Breast epithelium (tissue), 4 donors: ENCODE results near the gene PDIA5. TPM values are rescaled to one million over a fixed set of nuclear protein-coding genes. Genes with fewer than 3 reads are reported as not detected.

ENCODE experiments used
- DNase-seq, 2 donors: peaks; one replicate each; pipeline ENCODE4 v3.0.0-alpha.2; 2019; ENCODE audit warnings: low spot score in 2 of 2
- H3K27ac ChIP-seq, 2 donors: fragments of 200-600 bp; sonication (generic) in 1 of 2; one replicate each; pipeline ENCODE4 v1.5.1; 2016 to 2019; ENCODE audit warnings: mild to moderate bottlenecking in 1 of 2
- H3K27me3 ChIP-seq, 2 donors: fragments of 200-600 bp; sonication (generic) in 1 of 2; one replicate each; pipeline versions ENCODE4 v1.5.1 to v1.6.0; 2017 to 2019; ENCODE audit warnings: control low read depth in 1 of 2, mild to moderate bottlenecking in 1 of 2
- H3K36me3 ChIP-seq: fragments of 200-600 bp; one replicate; pipeline ENCODE4 v1.5.1; 2019
- H3K4me1 ChIP-seq, 2 donors: fragments of 200-600 bp; sonication (generic); one replicate each; pipeline ENCODE4 v1.5.1; 2016 to 2019; ENCODE audit warnings: control low read depth in 1 of 2
- H3K4me3 ChIP-seq, 3 donors: fragments of 200-600 bp; sonication (generic); 1 replicate in 2 of 3; 2 replicates in 1 of 3; pipeline ENCODE4 v1.5.1; 2016 to 2019; ENCODE audit warnings: mild to moderate bottlenecking in 3 of 3, moderate library complexity in 2 of 3
- H3K9me3 ChIP-seq, 2 donors: fragments of 200-600 bp; sonication (generic) in 1 of 2; one replicate each; pipeline ENCODE4 v1.5.1; 2016 to 2019; ENCODE audit warnings: control low read depth in 1 of 2
- CTCF ChIP-seq, 3 donors: fragments of 450-650 bp; IDR thresholded peaks; one replicate each; pipeline ENCODE4 v1.5.1; 2016 to 2017; ENCODE audit warnings: antibody characterized with exemption in 3 of 3, mild to moderate bottlenecking in 3 of 3, moderate library complexity in 3 of 3
- POLR2A ChIP-seq: fragments of 450-650 bp; IDR thresholded peaks from one replicate; pipeline ENCODE4 v1.6.1; 2016; ENCODE audit warnings: antibody characterized with exemption, mild to moderate bottlenecking, moderate library complexity
- POLR2AphosphoS5 ChIP-seq, 3 donors: sonication (generic); formaldehyde crosslinking; IDR thresholded peaks; one replicate each; pipeline ENCODE4 v1.6.1; 2017; ENCODE audit warnings: antibody characterized with exemption in 3 of 3
- intact Hi-C: fragments of 100-400 bp; cut with DNase I; formaldehyde crosslinking; loops from one replicate; pipeline ENCODE4 v1.15.1; 2023; ENCODE audit warnings: low total_unique reads
- total RNA-seq, 3 donors: library from RNA; depleted of rRNA; stranded (reverse); fragments of >200 nt; gene quantifications; one replicate each; pipeline ENCODE4 v1.1.0, GENCODE V29; 2016

PDIA5 gene
- total RNA-seq, 3 donors from 2014 or later: 10.7 to 26.5 (median 11.0) TPM

GRCh38 chr3:123116116-123116515 lies 49.3 kb downstream of the PDIA5 start:
- intact Hi-C loops: no loop called here
- H3K27ac ChIP-seq: no peak overlapping the region
- no peaks in the 10 kb centered on the region for H3K36me3 ChIP-seq
- no peak overlapping the region for H3K4me3 ChIP-seq
- TF ChIP-seq CTCF (IDR thresholded peaks at IDR 0.05): no peak
- TF ChIP-seq POLR2A: no peak
- no peak for TF ChIP-seq POLR2AphosphoS5 (IDR thresholded peaks at IDR 0.05)
- no peak for DNase-seq
- H3K9me3 ChIP-seq: no peaks in the 10 kb centered on the region
- no peaks in the 10 kb centered on the region for H3K4me1 ChIP-seq
- H3K27me3 ChIP-seq: no peaks in the 10 kb centered on the region

- Histone ChIP-seq H3K36me3 (no peaks in the 10 kb centered on the region), H3K4me3 (no peak overlapping the region), H3K9me3 (no peaks in the 10 kb centered on the region), H3K27ac (no peak overlapping the region), H3K27me3 (no peaks in the 10 kb centered on the region), H3K4me1 (no peaks in the 10 kb centered on the region)
- DNase-seq: no peak
- TF ChIP-seq POLR2AphosphoS5 (IDR thresholded peaks at IDR 0.05): no peak
- TF ChIP-seq CTCF (IDR thresholded peaks at IDR 0.05): no peak
- TF ChIP-seq POLR2A: no peak
- intact Hi-C loops: no loop called here
Measured at GRCh38 chr3:123119388-123119787, 52.6 kb downstream of the PDIA5 start.

- Histone ChIP-seq H3K4me1 (no peaks in the 10 kb centered on the region), H3K4me3 (no peak overlapping the region), H3K36me3 (no peaks in the 10 kb centered on the region), H3K9me3 (no peaks in the 10 kb centered on the region), H3K27ac (no peak overlapping the region), H3K27me3 (no peaks in the 10 kb centered on the region)
- intact Hi-C loops: no loop called here
- TF ChIP-seq POLR2AphosphoS5 (IDR thresholded peaks at IDR 0.05): no peak
- no peak for TF ChIP-seq CTCF (IDR thresholded peaks at IDR 0.05)
- no peak for TF ChIP-seq POLR2A
- DNase-seq: no peak
Measured at GRCh38 chr3:123119802-123120201, 53.0 kb downstream of the PDIA5 start.

GRCh38 chr3:123120573-123120972 lies 53.7 kb downstream of the PDIA5 start:
- intact Hi-C loops: no loop called here
- Histone ChIP-seq H3K4me1 (no peaks in the 10 kb centered on the region), H3K4me3 (no peak overlapping the region), H3K27ac (no peak overlapping the region), H3K36me3 (no peaks in the 10 kb centered on the region), H3K27me3 (no peaks in the 10 kb centered on the region), H3K9me3 (no peaks in the 10 kb centered on the region)
- no peak for TF ChIP-seq CTCF (IDR thresholded peaks at IDR 0.05)
- TF ChIP-seq POLR2AphosphoS5 (IDR thresholded peaks at IDR 0.05): no peak
- TF ChIP-seq POLR2A: no peak
- no peak for DNase-seq

GRCh38 chr3:123122057-123122456 lies 55.2 kb downstream of the PDIA5 start:
- intact Hi-C loops: loop anchor here (1.0 kb wide), 1 partner anchor 40 kb away; no protein-coding TSS in a partner anchor
- no peak overlapping the region for H3K27ac ChIP-seq
- H3K36me3 ChIP-seq: no peaks in the 10 kb centered on the region
- H3K4me1 ChIP-seq: no peaks in the 10 kb centered on the region
- TF ChIP-seq POLR2AphosphoS5 (IDR thresholded peaks at IDR 0.05) (no peak), CTCF (IDR thresholded peaks at IDR 0.05) (no peak), POLR2A (no peak)
- DNase-seq: no peak
- H3K4me3 ChIP-seq: no peak overlapping the region
- H3K9me3 ChIP-seq: no peaks in the 10 kb centered on the region
- H3K27me3 ChIP-seq: no peaks in the 10 kb centered on the region
